Adrenal gland (tissue), 12 donors: ENCODE results near the gene EPG5. TPM values are rescaled to one million over a fixed set of nuclear protein-coding genes. Genes with fewer than 3 reads are reported as not detected.

Experiments
- DNase-seq, 7 donors: peaks; one replicate each; pipeline ENCODE4 v3.0.0-alpha.2; 2019 to 2020
- H3K27ac ChIP-seq, 5 donors: fragments of 200-600 bp; sonication (generic) in 4 of 5; 1 replicate in 3 of 5; 2 replicates in 2 of 5; pipeline versions ENCODE4 v1.5.1 to v1.8.0; 2016 to 2020; ENCODE audit warnings: mild to moderate bottlenecking in 1 of 5
- H3K27me3 ChIP-seq: fragments of 200-600 bp; 2 replicates; pipeline ENCODE4 v1.8.0; 2021
- H3K36me3 ChIP-seq, 2 donors: fragments of 200-600 bp; replicated peaks in 1 of 2; 1 replicate in 1 of 2; 2 replicates in 1 of 2; pipeline versions ENCODE4 v1.5.1 to v1.8.0; 2018 to 2022
- H3K4me1 ChIP-seq, 2 donors: fragments of 200-600 bp; replicated peaks in 1 of 2; 1 replicate in 1 of 2; 2 replicates in 1 of 2; pipeline versions ENCODE4 v1.5.1 to v1.8.0; 2018 to 2021
- H3K4me3 ChIP-seq, 4 donors: fragments of 200-600 bp; sonication (generic) in 3 of 4; one replicate each; pipeline ENCODE4 v1.5.1; 2016 to 2018
- H3K9me3 ChIP-seq, 3 donors: fragments of 200-600 bp; sonication (generic) in 1 of 3; replicated peaks in 1 of 3; 1 replicate in 2 of 3; 2 replicates in 1 of 3; pipeline versions ENCODE4 v1.5.1 to v1.8.0; 2016 to 2021
- POLR2A ChIP-seq, 2 donors: fragments of 450-650 bp; IDR thresholded peaks; one replicate each; pipeline ENCODE4 v1.6.1; 2017; ENCODE audit warnings: antibody characterized with exemption in 2 of 2, mild to moderate bottlenecking in 2 of 2, moderate library complexity in 1 of 2
- WGBS, 4 donors: extraction: QIAGEN DNeasy Blood & Tissue Kit in 2 of 4; methylation state at CpG; one replicate each; pipeline versions ENCODE4 v1.1.5 to v1.1.7; 2013 to 2017; 5-methylcytosine and 5-hydroxymethylcytosine counted together
- intact Hi-C, 2 donors: fragments of 100-400 bp; cut with DNase I; formaldehyde crosslinking; loops; one replicate each; pipeline versions ENCODE4 v1.14.1 to v1.15.0; 2022 to 2023
- polyA plus RNA-seq, 3 donors: library from polyadenylated mRNA; stranded (reverse); fragments of 200-250 nt in 2 of 3; fragments of 350-450 nt in 1 of 3; fragmentation: Illumina TruSeq in 1 of 3; extraction: RNeasy Lipid Tissue Mini Kit (QIAGEN cat#74804) in 1 of 3; gene quantifications; one replicate each; pipeline ENCODE4 v1.2.3, GENCODE V29; 2013 to 2014
- total RNA-seq, 9 donors: library from RNA; depleted of rRNA in 4 of 9; stranded (reverse); fragments of >200 nt in 4 of 9; fragments of 120-200 nt in 1 of 9; fragmentation: NEBNext Ultra II Directional in 1 of 9; extraction: Animal tissue kit (Norgen Biotek cat#: 25700) in 1 of 9; gene quantifications; one replicate each; pipeline versions ENCODE4 v1.1.0 to v1.2.4, GENCODE V29; 2013 to 2023
- TF ChIP-seq, protein P1 (sequence below), 6 experiments: fragments of 450-650 bp in 4 of 6; fragments of 200-600 bp in 2 of 6; sonication (generic) in 1 of 6; IDR thresholded peaks; 1 replicate in 5 of 6; 2 replicates in 1 of 6; pipeline versions ENCODE4 v1.5.1 to v1.8.0; 2016 to 2021; ENCODE audit warnings: antibody characterized with exemption in 6 of 6, mild to moderate bottlenecking in 2 of 6, moderate library complexity in 1 of 6
- donor health status: healthy with polysubstance abuse.
- donor health status: Bipolar disorder and iron deficiency.
- donor health status: DM: yes; HTN: yes; CAD: no.
- donor health status: DM: no; HTN: no; CAD: no.
- donor health status: DM: no; HTN: no; CAD: no.
- donor health status: DM: yes; HTN: yes; CAD: no.

Gene EPG5
- total and polyA plus RNA-seq, 12 donors, result 7.3 to 80.3 (median 23.3) TPM

- intact Hi-C loops, result loop anchor here in 1 of 2 donors (5.0 kb wide), 1 partner anchor 193 kb away; no protein-coding TSS in a partner anchor
- no peaks in the 10 kb centered on the region for H3K27me3 ChIP-seq
- no peak overlapping the region for H3K4me3 ChIP-seq
- H3K27ac ChIP-seq, result peak overlapping the region in 1 of 5 donors; percentile 24
- WGBS, 4 donors, result 34 to 37% (median 35%) methylated on average over 17 of the region's 17 CpGs
- no peak for TF ChIP-seq POLR2A (IDR thresholded peaks at IDR 0.05)
- TF ChIP-seq, protein P1, sequence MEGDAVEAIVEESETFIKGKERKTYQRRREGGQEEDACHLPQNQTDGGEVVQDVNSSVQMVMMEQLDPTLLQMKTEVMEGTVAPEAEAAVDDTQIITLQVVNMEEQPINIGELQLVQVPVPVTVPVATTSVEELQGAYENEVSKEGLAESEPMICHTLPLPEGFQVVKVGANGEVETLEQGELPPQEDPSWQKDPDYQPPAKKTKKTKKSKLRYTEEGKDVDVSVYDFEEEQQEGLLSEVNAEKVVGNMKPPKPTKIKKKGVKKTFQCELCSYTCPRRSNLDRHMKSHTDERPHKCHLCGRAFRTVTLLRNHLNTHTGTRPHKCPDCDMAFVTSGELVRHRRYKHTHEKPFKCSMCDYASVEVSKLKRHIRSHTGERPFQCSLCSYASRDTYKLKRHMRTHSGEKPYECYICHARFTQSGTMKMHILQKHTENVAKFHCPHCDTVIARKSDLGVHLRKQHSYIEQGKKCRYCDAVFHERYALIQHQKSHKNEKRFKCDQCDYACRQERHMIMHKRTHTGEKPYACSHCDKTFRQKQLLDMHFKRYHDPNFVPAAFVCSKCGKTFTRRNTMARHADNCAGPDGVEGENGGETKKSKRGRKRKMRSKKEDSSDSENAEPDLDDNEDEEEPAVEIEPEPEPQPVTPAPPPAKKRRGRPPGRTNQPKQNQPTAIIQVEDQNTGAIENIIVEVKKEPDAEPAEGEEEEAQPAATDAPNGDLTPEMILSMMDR (IDR thresholded peaks at IDR 0.05), result peak; percentile 93 to 100 (median 96)
- DNase-seq, result peak; percentile 64 to 85 (median 78)
- no peaks in the 10 kb centered on the region for H3K9me3 ChIP-seq
- H3K4me1 ChIP-seq, result peaks cover 0 to 6% of the 10 kb centered on the region in 2 donors
- H3K36me3 ChIP-seq, result peaks cover 0 to 35% of the 10 kb centered on the region in 2 donors
These were observed 87.2 kb downstream of the EPG5 start for GRCh38 chr18:45879681-45880655.

- H3K4me3 ChIP-seq, result no peak overlapping the region
- H3K36me3 ChIP-seq, result peaks cover 0 to 24% of the 10 kb centered on the region in 2 donors
- DNase-seq, result no peak
- H3K4me1 ChIP-seq, result peaks cover 0 to 6% of the 10 kb centered on the region in 2 donors
- H3K9me3 ChIP-seq, result no peaks in the 10 kb centered on the region
- TF ChIP-seq, protein P1 (IDR thresholded peaks at IDR 0.05), result no peak
- no peak for TF ChIP-seq POLR2A (IDR thresholded peaks at IDR 0.05)
- H3K27me3 ChIP-seq, result no peaks in the 10 kb centered on the region
- no peak overlapping the region for H3K27ac ChIP-seq
- intact Hi-C loops, result no loop called here
- 92 to 99% (median 96%) methylated on average over 3 of the region's 3 CpGs for WGBS, 4 donors
These were observed 89.7 kb downstream of the EPG5 start for GRCh38 chr18:45877403-45877802.

DNA sequence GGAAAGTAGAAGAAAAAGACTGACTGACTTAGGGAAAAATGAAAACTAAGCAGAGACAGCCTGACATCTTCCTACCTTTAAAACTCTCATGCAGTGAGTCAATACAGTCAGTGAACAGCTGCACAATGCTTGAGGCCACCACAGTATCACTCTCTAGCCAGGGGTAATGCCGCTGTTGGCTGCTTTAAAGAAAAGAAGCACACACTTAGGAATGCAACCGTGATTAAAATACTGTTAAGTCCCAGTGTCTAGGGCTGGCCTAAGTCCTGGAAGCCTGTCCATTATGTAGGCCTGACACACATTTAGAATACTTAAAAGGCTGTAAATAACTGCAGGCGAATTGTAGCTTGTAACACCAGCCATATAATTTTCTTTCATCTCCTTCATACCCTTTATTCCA is 91.0 kb downstream of the EPG5 start:
- intact Hi-C loops, result no loop called here
- TF ChIP-seq POLR2A (IDR thresholded peaks at IDR 0.05), result no peak
- Histone ChIP-seq H3K4me1 (peaks cover 0 to 6% of the 10 kb centered on the region in 2 donors), H3K36me3 (peaks cover 0 to 15% of the 10 kb centered on the region in 2 donors), H3K9me3 (no peaks in the 10 kb centered on the region), H3K27me3 (no peaks in the 10 kb centered on the region), H3K4me3 (no peak overlapping the region), H3K27ac (no peak overlapping the region)
- no peak for DNase-seq
- WGBS, 4 donors, result 89 to 98% (median 96%) methylated on average over 3 of the region's 3 CpGs

DNA sequence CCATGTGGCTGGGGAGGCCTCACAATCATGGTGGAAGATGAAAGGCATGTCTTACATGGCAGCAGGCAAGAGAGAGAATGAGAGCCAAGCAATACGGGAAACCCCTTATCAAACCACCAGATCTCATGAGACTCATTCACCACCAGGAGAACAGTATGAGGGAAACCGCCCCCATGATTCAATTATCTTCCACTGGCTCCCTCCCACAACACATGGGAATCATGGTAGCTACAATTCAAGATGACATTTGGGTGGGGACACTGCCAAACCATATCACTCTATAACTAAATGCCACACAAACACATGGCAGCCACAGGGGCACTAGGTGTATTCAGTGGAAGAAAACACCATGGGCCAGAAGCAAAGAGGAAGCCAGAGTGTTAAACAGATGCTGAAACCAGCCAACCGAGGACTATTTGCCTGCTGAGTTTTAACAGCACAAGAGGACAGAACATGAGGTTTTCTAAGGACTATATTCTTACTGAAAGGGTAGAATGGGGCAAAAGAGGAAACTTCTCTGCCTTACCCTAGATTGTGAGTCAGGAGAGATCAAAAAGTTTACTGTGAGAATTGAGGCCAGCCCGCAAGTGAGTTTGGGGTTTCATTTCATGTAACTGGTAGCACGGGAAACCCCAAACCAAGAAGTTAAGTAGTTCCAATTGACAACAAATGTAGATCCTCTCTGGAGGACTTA is 92.5 kb downstream of the EPG5 start:
- Histone ChIP-seq H3K4me1 (no peaks in the 10 kb centered on the region), H3K4me3 (no peak overlapping the region), H3K36me3 (peaks cover 0 to 15% of the 10 kb centered on the region in 2 donors), H3K27ac (no peak overlapping the region), H3K9me3 (no peaks in the 10 kb centered on the region), H3K27me3 (no peaks in the 10 kb centered on the region)
- intact Hi-C loops, result no loop called here
- WGBS, 4 donors, result 86 to 93% (median 89%) methylated on average over 5 of the region's 5 CpGs
- TF ChIP-seq POLR2A (IDR thresholded peaks at IDR 0.05), result no peak
- TF ChIP-seq, protein P1 (IDR thresholded peaks at IDR 0.05), result no peak
- no peak for DNase-seq
